Measurements from ENCODE around the gene KCNJ16.

Gene KCNJ16

DNA sequence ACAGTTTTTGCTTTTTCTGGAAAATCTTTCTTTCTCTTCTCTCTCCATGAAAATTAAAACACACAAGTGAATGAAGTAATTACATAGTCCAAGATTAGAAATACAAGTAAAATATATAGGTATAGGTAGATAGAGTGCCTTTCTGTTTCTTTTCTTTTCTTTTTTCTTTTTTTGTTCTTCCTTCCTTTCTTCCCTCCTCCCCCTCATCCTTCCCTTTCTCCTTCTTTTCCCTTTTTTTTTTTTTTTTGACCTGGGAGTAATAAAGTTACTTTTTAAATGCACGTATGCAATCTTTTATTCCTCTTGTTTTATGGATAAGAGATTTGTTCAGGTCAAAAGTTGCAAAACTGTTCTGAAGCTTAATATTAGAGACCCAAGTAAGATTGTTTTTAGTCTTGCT lies 59.8 kb downstream of the KCNJ16 start:
- TF ChIP-seq, protein P1, sequence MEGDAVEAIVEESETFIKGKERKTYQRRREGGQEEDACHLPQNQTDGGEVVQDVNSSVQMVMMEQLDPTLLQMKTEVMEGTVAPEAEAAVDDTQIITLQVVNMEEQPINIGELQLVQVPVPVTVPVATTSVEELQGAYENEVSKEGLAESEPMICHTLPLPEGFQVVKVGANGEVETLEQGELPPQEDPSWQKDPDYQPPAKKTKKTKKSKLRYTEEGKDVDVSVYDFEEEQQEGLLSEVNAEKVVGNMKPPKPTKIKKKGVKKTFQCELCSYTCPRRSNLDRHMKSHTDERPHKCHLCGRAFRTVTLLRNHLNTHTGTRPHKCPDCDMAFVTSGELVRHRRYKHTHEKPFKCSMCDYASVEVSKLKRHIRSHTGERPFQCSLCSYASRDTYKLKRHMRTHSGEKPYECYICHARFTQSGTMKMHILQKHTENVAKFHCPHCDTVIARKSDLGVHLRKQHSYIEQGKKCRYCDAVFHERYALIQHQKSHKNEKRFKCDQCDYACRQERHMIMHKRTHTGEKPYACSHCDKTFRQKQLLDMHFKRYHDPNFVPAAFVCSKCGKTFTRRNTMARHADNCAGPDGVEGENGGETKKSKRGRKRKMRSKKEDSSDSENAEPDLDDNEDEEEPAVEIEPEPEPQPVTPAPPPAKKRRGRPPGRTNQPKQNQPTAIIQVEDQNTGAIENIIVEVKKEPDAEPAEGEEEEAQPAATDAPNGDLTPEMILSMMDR (IDR thresholded peaks at IDR 0.05; ENCODE audit: low read depth, low read length): no peak
- no peak for DNase-seq (ENCODE audit: low read depth, low spot score)
- in situ Hi-C loops (cut with HindIII; ENCODE audit: low sequenced_read_pairs): no loop called here
- H3K4me3 ChIP-seq (ENCODE audit: low read depth, low read length): no peak overlapping the region

DNA sequence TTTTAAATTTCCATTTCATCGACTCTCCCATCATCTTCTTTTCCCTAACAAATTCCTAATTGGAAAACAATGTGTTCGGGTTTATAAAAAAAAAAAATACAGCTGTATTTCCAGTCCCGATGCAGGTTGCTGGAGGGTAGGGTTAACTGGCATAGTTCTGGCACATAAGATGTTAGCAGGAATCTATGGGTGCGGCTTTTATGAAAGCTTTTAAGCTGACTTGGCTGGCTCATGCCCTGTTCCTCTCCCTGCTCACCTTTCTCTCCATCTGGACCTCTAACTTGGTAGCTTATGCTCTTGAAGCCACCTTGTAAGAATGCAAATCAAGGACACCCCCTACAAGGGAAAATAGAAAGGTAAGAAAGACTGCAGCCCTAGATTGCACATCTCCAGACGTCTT lies 61.1 kb downstream of the KCNJ16 start:
- DNase-seq (ENCODE audit: low read depth, low spot score): no peak
- no peak overlapping the region for H3K4me3 ChIP-seq (ENCODE audit: low read depth, low read length)
- TF ChIP-seq, protein P1 (IDR thresholded peaks at IDR 0.05; ENCODE audit: low read depth, low read length): no peak
- in situ Hi-C loops (cut with HindIII; ENCODE audit: low sequenced_read_pairs): no loop called here

DNA sequence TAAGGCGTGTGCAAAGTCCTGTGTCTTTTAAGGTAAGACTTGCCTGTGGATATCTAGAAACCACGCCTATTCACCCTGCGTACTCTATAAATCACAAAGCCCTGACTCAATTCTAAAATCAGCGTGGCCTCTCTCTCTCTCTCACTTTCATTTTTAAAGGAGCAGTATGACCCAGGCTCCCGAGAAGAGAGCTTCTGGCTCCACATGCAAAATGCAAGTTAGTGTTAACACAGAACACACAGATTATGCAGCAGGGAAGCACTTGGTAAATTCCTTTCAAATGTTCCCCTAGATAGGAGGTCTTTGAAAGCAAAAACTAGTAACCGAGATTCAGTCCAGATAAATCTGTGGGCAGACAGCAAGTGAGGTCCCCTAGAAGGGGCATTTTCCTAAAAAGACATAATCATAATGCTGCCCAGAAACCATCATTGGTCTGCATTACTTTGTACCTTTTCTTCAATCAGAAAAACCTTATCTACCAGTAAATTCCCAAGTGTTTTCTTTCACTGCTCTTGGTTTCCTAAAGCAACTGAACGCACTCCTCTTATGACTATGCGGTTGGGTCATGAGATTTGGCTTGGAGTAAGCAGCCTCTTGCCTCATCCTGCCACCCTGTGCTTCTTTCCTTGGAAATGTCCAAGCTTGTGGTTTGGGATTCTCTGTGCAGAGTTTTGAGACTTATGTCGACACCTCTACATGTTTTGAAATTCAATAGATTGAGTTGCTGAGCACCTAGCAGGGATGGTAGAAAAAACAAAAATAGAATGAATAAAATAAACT lies 62.6 kb downstream of the KCNJ16 start:
- peak overlapping the region; percentile 32 for H3K4me3 ChIP-seq (ENCODE audit: low read depth, low read length)
- TF ChIP-seq, protein P1 (IDR thresholded peaks at IDR 0.05; ENCODE audit: low read depth, low read length): no peak
- DNase-seq (ENCODE audit: low read depth, low spot score): peak; percentile 87
- in situ Hi-C loops (cut with HindIII; ENCODE audit: low sequenced_read_pairs): no loop called here

DNA sequence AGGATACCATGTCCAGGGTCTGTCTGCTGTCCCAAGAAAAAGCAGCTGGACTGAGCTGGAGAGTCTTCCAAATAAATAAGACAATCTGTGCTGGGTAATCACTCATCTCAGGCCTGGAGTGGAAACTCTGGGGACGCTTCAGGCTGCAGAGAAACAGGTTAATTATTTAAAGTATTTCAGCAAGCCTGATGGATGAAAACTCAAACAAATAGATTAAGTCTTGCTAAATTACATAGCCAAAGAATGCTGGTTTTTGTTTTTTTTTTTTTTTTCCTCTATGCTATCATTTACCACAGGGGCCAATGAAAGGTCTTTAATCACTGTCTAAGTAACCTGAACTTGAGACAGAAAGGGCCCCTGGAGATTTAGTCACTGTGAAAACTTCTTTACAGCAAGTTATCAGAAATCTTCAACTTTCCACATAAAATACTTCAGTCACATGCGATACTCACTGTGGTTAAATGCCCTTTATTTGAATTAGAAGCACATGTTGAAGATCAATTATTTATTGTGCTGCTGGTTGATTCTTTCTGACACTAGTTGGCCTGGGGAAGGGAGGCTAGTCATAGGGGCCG lies 63.4 kb downstream of the KCNJ16 start:
- DNase-seq (ENCODE audit: low read depth, low spot score): no peak
- H3K4me3 ChIP-seq (ENCODE audit: low read depth, low read length): no peak overlapping the region
- in situ Hi-C loops (cut with HindIII; ENCODE audit: low sequenced_read_pairs): no loop called here
- TF ChIP-seq, protein P1 (IDR thresholded peaks at IDR 0.05; ENCODE audit: low read depth, low read length): no peak

DNA sequence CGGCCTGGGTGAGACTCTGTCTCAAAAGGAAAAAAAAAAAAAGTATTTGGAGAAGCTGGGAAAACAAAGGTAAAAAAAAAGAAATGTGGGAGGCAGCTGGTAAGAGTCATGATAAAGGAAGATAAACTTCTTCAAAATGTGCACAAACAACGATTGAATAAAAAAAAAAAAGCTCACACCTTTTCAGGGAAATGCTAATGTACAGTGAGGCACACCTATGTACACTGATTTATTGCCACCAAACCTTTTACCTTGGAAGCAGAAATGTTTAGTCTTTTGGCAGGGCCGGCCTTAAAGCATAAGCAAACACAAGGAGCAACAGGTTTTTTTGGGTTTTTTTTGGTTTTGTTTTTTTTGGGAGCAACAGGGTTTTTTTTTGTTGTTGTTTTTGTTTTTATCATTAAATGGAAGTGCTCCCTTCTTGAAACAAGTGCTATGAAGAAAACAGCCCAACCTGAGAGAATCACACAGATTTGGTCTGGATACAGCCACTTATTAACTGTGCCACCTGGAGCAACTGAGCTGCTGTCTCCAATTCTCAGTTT lies 64.5 kb downstream of the KCNJ16 start:
- DNase-seq (ENCODE audit: low read depth, low spot score): no peak
- H3K4me3 ChIP-seq (ENCODE audit: low read depth, low read length): no peak overlapping the region
- TF ChIP-seq, protein P1 (IDR thresholded peaks at IDR 0.05; ENCODE audit: low read depth, low read length): no peak
- in situ Hi-C loops (cut with HindIII; ENCODE audit: low sequenced_read_pairs): no loop called here

DNA sequence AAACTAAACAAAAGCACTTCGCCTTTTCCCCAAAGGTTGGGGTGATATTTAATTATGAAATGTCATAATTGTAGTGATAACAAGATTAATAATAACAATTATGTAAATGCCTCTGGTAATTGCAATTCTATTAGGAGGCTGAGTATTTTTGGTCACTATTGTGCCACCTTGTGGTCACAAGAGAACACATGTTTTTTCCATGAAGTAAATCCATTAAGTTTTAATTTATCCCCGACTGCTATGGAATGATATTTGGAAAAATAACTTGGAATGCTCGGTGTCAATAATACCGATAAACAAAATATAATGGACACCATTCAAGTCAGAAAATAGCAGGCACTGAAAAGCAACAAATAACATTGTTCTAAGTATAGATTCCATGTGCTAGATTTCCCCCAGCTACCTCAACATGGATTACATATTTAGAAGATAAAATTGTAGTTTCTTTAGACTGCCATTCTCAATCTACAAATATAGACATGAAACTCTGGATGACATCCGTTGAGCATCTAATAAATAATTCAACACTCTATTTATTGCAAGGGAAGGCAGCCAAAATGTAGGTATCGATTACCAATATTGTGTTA lies 69.3 kb downstream of the KCNJ16 start:
- DNase-seq (ENCODE audit: low read depth, low spot score): peak; percentile 60
- H3K4me3 ChIP-seq (ENCODE audit: low read depth, low read length): no peak overlapping the region
- in situ Hi-C loops (cut with HindIII; ENCODE audit: low sequenced_read_pairs): no loop called here
- TF ChIP-seq, protein P1 (IDR thresholded peaks at IDR 0.05; ENCODE audit: low read depth, low read length): peak; percentile 51

All from astrocyte of the spinal cord (primary cell).